Measurements from ENCODE around the gene FOLR3.
A peak's percentile ranks its signal among the peaks of the same experiment; 100 is the strongest.
"Not testable (repeated sequence)": the region's sequence is repeated elsewhere in the genome, so short reads cannot be mapped to it uniquely, and the experiment has no call there.

The FOLR3 gene

DNA sequence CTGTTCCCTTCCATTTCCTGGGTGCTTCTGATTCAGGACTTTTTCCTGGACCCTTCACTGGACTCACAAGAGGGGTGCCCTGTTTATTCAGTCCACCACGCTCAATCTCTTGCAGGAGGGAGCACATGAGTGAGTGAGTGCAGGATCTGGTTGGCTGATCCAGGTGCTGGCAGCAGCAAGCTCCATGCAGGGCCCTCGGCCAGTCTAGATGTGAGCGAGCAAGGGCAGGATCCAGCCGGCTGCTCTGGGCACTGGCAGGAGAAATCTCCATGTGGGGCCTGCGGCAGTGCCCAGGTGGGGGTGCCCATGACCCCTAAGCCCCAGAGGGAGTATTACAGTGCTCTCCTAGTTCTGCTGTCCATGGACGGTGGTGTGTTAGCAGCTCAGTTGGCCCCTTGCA, 11.5 kb upstream of the FOLR3 start:
- no peak for DNase-seq

GRCh38 chr11:72125956-72126355, 9.6 kb upstream of the FOLR3 start:
- no peak for DNase-seq

DNA sequence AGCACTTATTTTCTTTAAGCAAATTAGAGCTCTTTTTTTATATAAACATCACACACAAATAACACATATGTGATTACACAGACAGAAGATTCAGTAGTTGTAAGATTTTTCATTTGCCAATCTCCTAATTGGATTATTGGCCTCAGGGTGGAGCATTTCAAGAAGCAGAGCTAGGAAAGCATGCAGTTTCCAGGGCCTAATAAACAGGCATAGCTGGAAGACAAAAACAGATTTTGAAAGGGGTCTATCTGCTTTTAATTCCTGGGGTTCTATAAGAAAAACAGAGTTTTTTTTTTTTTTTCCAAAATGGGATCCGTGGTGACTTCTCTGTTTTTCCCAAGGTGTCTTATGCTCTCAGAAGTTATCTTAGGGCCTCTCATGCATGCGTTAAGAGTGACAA, 7.6 kb upstream of the FOLR3 start:
- no peak for DNase-seq

- DNase-seq, result peak; percentile 7
Observed at GRCh38 chr11:72129381-72129780, 6.1 kb upstream of the FOLR3 start.

- no peak for DNase-seq
Observed at GRCh38 chr11:72132646-72133045, 2.9 kb upstream of the FOLR3 start.

DNA sequence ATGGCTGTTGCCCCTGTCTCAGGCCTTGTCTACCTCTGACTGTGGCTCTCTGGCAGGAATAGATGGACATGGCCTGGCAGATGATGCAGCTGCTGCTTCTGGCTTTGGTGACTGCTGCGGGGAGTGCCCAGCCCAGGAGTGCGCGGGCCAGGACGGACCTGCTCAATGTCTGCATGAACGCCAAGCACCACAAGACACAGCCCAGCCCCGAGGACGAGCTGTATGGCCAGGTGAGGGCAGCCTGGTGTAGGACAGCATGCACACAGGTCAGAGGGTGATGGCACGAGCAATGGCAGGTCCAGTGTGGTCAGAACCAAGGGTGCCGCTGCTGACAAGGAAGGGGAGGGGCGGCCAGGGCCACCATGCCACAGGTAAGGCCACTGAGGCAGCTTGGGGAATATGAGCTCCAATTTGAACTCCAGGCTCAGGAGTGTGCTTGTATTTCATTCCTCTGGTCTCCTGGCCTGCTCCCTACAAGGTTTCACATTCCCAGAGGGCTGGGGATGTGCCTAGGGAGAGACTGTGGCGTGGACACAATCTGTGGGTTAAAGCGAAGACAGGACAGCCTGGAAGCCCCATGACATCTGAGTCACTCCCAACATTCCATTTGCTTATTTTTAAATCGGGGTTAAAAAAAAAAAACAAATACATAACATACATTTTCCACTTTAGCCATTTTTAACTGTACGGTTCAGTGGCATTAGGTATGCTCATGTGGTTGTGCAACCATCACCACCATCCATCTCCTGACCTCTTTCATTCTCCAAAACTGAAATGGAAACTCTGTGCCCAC, 562 bp downstream of the FOLR3 start:
- DNase-seq, result no peak

GRCh38 chr11:72136684-72137262, 1.2 kb downstream of the FOLR3 start:
- no peak for DNase-seq

GRCh38 chr11:72138821-72139390, 3.4 kb downstream of the FOLR3 start:
- DNase-seq, result no peak

GRCh38 chr11:72139500-72139899, 4.0 kb downstream of the FOLR3 start:
- no peak for DNase-seq

DNA sequence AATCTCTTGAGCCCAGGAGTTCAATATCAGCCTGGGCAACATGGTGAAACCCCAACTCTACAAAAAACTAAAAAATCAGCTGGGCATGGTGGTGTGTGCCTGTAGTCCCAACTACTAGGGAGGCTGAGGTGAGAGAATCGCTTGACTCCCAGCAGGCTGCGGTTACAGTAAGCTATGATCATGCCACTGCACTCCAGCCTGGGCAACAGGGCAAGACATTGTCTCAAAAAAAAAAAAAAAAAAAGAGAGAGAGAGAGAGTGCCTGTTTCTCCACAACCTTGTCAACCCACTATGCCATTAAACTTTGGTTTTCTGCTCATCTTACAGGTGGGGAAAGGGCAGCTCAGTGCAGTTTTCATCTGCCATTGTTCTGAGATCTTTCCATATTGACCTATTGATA, 5.1 kb downstream of the FOLR3 start:
- DNase-seq, result no peak

DNA sequence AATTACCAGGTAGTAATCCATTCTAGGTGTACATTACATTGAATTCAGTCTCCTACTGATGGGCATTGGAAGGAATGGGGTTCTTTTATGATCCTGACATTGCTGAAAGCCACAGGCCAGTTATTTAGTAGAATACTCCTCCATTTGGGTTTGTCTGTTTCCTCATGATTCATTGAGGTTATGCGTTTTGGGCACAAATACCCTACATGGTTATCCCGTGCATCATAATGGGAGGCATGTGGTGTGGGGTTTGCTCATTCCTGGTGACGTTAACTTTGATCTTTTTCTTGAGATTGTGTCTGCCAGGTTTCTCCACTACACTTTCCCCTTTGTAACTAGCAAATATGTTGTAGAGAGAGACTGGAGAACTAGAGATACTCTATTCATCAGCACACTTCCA, 5.5 kb downstream of the FOLR3 start:
- peak; percentile 55 for DNase-seq

DNA sequence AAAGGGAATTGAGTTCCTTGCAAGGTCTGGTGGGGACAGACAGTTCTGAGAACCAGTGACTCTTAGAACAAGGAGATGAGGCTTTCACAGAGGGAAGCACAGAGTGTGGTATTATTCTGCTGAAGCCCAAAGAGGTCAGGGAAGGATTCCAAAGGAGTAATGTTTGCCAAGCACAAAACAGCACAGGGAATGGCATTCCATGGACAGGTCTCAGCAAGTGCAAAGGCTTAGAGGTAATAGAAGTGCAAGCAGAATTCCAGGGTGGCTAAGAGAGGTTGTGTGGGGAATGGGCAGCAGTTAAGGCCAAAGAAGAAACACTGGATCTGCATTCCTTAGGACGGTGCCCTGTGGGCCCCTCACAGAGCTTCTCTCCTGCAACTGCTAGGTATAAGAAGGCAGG, 6.6 kb downstream of the FOLR3 start:
- not testable (repeated sequence) for DNase-seq

DNA sequence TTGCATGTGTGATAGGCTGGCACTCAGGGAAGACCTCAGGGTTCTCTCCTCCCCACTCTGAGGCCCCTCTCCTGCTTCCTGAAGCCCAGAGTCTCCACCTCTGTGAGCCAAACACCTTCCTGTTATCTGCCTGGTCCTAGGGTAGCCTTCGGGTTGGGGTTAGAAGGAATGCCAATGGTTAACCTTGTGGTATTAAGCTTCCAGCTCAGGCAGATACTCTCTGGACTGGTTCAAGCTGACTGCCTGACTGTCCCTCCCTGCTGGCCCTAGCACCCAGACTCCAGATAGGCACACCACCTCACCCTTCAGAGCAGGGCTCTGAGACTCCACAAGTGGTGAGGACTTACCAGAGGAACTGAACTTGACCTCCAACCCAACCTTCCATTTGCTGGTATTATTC, 7.0 kb downstream of the FOLR3 start:
- DNase-seq, result not testable (repeated sequence)

DNA sequence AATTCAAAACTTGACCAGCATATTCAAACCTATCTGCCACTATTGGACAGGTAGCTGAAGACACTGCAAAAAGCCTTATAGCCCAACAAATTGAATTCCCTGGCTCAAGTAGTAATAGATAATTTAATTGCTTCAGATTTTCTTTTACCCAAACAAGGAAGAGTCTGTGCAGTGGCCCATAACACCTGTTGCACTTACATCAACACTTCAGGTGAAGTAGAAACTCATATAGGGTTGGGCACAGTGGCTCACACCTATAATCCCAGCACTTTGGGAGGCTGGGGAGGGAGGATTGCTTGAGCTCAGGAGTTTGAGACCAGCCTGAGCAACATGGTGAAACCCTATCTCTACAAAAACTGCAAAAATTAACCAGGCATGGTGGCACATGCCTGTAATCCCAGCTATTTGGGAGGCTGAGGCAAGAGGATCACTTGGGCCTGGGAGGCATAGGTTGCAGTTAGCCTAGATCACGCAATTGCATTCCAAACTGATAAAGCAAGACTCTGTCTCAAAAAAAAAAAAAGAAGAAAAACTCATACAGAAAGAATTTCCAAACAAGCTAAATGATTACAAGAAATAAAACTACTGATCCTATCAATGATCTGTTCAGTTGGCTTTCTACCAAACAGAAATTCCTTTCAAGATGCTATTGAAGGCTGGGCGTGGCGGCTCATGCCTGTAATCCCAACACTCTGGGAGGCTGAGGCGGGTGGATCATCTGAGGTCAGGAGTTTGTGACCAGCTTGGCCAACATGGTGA, 9.5 kb downstream of the FOLR3 start:
- DNase-seq, result peak; percentile 56

DNA sequence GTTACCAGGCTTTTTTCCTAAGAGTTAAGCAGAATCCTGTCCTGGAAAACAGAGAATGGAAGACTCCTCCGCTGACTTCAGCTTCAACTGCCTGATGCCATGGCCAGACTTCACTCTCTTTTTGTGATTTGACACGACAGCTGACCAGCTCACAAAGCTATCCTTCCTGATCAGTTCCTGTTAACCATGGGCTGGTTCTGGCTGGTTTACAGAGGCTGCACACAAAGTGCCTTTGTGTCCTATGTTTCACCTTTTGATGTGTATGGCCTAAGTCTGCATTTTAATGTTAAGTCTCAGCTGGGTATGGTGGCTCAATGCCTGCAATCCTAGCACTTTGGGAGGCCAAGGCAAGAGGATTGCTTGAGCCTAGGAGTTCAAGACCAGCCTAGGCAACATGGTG, 11.1 kb downstream of the FOLR3 start:
- DNase-seq, result no peak

GRCh38 chr11:72150882-72151281, 15.4 kb downstream of the FOLR3 start:
- no peak for DNase-seq

DNA sequence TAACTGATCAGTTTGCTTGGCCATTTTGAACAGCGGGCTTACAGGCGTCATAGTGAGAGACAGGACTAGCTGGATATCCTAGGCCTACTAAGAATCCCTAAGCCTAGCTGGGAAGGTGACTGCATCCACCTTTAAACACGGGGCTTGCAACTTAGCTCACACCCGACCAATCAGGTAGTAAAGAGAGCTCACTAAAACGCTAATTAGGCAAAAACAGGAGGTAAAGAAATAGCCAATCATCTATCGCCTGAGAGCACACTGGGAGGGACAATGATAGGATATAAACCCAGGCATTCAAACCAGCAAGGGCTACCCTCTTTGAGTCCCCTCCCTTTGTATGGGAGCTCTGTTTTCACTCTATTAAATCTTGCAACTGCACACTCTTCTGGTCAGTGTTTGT, 18.3 kb downstream of the FOLR3 start:
- not testable (repeated sequence) for DNase-seq

DNA sequence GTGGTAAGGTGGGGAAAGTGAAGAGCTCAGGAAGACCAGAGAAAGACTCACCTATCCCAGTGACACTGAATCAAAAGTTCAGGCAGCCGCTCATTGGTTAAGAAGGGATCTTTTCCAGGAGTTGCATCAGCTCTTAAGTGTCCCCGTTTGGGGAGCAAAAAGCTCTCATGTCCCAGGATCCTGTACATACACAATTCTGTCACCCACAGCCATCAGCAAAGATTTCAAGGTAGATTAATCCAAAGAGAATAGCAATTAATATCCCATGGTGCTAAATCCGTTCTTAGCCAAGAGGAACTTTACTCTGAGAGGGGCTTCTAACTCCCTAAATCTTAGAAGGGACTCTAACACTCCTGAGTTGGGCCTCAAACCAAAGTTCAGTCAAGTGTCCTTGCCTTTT, 19.3 kb downstream of the FOLR3 start:
- DNase-seq, result no peak

GRCh38 chr11:72155751-72156150, 20.2 kb downstream of the FOLR3 start:
- DNase-seq, result no peak

DNA sequence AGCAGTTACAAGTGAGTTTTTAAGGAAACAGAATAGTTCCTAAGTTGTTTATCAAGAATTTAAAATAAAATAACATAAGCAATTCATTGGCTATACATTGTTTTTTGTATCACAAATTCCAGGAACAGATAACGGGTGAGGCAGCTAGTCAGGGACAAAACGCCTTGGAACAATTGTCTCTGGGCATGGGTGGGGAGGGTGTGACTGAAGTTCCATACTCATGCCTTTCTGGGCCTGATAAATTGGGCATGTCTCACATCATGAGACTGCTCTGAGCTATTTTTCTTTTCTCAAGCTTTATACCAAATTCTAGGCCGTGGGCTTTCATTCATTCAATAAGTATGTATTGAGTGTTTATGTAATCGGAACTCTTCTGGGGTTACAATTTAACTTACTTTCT, 21.6 kb downstream of the FOLR3 start:
- no peak for DNase-seq

DNA sequence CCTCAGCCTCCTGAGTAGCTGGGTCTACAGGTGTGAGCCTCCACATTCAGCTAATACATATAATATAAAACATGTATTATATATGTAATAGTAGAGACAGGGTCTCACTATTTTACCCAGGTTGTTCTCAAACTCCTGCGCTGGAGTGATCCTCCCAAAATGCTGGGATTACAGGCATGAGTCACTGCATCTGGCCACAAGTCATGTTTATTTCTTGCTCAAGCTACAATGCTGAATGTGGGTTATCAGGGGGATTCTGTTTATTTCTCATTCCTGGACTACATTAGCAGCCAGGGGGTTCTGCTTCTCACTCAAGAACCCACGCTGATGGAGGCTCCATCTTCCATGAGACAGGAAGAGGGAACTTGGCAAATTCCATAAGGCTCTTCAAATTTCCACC, 24.8 kb downstream of the FOLR3 start:
- DNase-seq, result no peak

- DNase-seq, result no peak
Observed at GRCh38 chr11:72162891-72163492, 27.5 kb downstream of the FOLR3 start.

GRCh38 chr11:72164187-72164586, 28.7 kb downstream of the FOLR3 start:
- not testable (repeated sequence) for DNase-seq

Measured in kidney glomerular epithelial cell (primary cell).